Measurements from ENCODE around the gene FAHD2B.
"Not testable (repeated sequence)": the region's sequence is repeated elsewhere in the genome, so short reads cannot be mapped to it uniquely, and the experiment has no call there.

GRCh38 chr2:97050032-97050431, 44.6 kb downstream of the FAHD2B start:
- TF ChIP-seq CTCF (conservative IDR thresholded peaks at IDR 0.05); EZH2 (IDR thresholded peaks at IDR 0.05; ENCODE audit: low read depth): not testable (repeated sequence)
